Cerebellar cortex (tissue), 1 donor: ENCODE results near the gene MAEA.
"Not testable (repeated sequence)": the region's sequence is repeated elsewhere in the genome, so short reads cannot be mapped to it uniquely, and the experiment has no call there.

Source experiments
- DNase-seq: peaks from one replicate; pipeline ENCODE4 v3.0.0-alpha.2; 2015; ENCODE audit warnings: low spot score

MAEA gene

DNA sequence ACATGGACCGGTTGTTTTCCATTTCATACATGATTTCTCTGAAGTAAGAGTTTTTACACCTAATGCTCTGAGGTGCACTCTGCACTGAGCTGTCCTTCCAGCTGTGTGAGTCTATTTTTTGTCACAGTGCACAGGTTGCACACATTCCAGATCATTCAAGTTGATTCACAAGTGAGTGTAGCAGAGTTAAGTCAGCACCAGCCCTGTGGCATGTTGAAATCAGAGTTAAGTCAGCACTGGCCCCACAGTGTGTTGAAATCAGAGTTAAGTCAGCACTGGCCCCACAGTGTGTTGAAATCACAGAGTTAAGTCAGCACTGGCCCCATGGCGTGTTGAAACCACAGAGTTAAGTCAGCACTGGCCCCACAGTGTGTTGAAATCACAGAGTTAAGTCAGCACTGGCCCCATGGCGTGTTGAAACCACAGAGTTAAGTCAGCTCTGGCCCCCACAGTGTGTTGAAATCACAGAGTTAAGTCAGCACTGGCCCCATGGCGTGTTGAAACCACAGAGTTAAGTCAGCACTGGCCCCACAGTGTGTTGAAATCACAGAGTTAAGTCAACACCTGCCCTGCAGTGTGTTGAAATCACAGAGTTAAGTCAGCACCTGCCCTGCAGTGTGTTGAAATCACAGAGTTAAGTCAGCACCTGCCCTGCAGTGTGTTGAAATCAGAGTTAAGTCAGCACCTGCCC is 45.6 kb downstream of the MAEA start:
- DNase-seq: not testable (repeated sequence)

DNA sequence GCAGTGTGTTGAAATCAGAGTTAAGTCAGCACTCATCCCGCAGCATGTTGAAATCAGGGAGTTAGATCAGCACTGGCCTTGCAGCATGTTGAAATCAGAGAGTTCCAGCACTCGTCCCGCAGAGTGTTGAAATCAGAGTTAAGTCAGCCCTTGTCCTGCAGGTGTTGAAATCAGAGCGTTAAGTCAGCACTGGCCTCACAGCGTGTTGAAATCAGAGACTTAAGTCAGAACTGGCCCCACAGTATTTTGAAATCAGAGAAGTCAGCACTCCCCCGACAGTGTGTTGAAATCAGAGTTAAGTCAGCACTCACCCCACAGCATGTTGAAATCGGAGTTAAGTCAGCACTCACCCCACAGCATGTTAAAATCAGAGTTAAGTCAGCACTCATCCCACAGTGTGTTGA is 46.4 kb downstream of the MAEA start:
- no peak for DNase-seq

DNA sequence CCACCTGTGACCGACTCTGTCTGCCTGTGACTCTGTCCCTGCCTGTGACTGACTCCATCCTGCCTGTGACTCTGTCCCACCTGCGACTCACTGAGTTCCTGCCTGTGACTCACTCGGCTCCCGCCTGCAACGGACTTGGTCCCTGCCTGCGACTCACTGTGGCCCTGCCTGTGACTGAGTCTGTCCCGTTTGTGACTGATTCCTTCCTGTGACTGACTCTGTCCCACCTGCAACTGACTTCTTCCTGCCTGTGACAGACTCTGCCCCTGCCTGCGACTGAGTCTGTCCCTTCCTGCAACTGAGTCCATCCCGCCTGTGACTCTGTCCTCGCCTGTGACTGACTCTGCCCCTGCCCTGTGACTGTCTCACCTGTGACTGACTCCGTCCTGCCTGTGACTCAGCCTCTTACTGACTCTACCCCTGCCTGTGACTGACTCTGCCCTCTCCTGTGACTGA is 47.7 kb downstream of the MAEA start:
- no peak for DNase-seq

DNA sequence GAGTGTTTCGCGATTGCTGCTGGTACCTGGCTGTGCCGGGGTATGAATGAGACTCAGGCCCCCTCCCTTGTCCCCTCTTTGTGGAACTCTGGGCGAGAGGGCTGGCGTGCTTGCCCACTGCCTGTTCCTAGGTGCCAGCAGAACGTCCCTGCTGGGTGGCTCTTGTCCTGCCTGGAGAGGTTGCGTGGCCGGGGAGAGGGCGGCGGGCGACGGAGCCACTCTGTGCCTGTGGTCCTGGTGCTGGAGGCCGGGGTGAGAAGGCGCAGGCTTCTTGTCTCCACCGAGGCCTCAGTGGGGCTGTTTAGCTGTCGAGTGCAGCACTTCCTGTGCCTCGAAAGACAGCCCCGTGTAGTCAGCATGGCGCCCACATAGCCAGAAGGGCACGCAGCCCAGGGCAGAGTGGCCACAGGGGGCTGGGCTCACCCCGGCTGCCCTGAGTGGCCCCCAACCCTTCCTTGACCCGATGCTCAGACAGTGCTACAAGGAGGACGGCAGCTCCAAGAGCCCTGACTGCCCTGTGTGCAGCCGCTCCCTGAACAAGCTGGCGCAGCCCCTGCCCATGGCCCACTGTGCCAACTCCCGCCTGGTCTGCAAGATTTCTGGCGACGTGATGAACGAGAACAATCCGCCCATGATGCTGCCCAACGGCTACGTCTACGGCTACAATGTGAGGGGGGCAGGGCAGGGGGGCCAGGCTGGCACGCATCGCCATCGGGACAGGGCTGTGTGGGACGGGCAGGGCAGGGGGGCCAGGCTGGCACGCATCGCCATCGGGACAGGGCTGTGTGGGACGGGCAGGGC is 48.5 kb downstream of the MAEA start:
- DNase-seq: no peak

DNA sequence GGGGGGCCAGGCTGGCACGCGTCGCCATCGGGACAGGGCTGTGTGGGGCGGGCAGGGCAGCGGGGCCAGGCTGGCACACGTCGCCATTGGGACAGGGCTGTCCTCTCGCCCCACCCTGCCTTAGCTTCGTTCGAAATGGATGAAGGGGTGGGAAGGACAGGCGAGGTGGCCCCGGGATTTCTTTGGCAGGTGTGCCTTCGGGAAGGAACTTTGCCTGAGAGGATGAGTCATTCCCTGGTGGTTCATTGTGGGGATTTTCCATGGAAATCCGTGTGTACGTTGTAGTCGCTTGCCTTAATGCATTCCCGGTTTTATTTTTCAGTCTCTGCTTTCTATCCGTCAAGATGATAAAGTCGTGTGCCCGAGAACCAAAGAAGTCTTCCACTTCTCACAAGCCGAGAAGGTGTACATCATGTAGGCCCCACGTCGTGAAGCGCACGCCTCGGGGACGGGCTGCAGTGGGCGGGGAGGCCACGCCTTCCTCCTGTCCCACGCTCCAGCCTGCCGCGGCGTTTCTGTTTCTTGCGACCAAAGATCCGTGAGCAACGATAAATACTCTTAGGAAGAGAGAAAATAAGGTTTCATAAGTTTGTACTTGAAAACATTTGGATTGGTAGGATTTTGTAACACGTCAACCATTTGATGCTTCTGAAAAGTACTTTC is 49.2 kb downstream of the MAEA start:
- DNase-seq: no peak

GRCh38 chr4:1339489-1339888 is 49.8 kb downstream of the MAEA start:
- no peak for DNase-seq

- no peak for DNase-seq
Measured at GRCh38 chr4:1340181-1340747, 50.6 kb downstream of the MAEA start.

- no peak for DNase-seq
Measured at GRCh38 chr4:1340861-1341260, 51.2 kb downstream of the MAEA start.

DNA sequence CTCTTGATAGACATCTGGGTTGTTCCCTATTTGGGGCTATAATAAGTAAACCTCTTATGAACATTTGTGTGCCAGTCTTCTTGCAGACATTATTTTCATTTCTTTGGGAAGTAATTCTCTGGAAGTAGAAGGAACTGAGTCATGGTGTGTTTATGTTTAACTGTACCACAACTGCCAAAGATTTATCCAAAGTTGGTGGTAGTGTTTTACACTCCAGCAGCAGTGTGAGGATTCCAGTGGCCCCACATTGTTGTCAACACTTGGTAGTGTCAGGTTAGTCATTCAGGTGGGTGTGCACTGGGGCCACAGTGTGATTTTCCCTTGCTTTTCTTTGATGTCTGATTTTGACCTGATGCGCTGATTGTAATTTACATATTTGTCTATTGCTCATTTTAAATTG is 52.3 kb downstream of the MAEA start:
- no peak for DNase-seq

GRCh38 chr4:1344696-1345095 is 55.0 kb downstream of the MAEA start:
- no peak for DNase-seq

DNA sequence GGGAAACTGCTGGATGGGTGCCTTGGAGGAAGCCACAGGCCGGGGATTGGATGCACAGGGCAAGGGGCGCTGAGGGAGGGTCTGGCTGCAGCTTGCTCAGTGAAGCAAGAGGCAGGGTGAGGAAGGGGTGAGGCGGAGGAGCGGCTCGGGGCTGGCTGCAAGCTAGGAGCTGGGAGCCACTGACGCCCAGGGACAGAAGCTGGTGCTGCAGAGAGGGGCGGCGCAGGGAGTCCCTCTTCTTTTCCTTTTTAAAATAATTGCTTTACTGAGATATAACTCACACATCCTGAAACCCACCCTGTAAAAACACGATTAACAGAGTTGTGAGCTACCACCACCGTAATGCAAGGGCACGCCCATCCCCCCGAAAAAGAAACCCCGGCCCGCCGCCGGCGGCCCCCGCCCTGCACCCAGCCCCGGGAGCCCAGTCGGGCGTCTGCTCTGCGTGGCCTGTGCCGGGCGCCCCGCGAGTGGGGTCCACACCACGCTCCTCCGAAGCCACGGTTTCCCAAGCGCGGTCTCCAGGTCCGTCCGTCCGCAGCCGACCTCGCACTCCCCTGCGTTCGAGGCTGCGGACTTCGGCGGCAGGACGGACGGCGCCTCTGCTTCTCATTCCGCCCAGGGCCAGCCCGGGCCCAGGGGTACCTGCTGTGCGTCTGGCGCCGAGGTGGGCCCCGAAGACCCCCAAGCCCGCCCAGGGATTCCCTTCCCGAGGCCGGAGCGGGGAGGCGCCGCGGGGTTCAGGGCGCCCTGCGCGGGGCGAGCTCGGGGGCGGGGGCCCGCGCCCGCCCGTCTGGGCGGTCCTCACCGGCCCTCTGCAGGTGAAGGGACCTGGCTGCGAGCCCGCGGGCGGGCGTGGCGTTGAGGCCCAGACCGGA is 56.5 kb downstream of the MAEA start:
- DNase-seq: peak; percentile 53

DNA sequence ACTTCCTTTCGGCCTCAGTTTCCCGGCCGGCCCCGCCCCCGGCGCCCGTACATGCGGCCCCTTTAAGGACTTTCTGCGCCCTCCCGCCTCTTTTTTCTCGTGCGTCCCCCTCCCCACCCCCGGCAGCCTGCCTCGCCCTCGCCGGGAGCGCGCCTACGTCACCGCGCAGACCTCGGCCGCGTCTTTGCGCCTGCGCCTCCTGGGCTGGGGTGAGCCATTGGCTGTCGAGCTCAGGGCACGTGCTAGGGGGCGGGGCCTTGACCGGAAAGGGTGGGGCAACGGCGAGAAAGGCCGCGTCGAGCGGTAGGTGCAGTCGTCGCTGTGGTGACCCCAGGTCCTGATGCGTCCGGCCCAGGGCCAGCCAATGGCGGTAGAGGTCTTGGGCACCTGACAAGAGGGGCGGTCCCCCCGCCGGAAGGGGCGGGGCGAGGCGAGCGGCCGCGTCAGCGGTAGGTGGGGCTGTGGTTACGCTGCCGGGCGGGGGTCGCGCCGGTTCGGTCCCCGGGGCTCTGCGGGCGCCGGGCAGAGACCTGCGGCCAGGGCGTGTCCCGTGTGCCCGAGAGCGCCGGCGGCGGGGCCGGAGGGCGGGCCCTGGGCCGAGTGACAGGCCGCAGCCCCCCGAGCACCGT is 57.2 kb downstream of the MAEA start, which contains the start of gene UVSSA:
Gene UVSSA (plus strand): TSS at position 428 of the 629 bp plus-strand sequence. CDS start 884 bp downstream, outside the sequence.
- peak; percentile 99 for DNase-seq

DNA sequence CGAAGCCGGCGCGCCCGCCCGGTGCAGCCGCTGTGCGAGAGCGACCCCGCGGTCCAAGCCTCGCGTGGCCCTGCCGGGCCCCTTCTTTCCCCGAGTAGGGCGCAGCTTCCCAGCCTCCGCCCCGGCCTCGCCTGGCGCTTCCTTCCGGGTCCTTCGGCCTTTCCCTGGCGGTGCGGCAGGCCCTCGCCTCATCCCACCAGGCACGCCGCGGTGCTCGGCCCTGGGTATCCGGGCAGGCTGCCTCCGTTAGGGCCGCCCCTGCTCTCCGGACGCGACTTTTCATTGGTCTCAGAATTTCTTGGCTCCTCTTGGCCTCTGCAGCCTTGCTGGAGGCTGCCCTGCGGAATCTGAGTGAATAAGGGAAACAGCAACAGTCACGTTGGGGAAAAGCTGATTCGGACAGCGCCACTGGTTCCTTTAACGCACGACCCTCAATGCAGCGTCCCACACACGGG is 57.7 kb downstream of the MAEA start:
- DNase-seq: peak; percentile 78

DNA sequence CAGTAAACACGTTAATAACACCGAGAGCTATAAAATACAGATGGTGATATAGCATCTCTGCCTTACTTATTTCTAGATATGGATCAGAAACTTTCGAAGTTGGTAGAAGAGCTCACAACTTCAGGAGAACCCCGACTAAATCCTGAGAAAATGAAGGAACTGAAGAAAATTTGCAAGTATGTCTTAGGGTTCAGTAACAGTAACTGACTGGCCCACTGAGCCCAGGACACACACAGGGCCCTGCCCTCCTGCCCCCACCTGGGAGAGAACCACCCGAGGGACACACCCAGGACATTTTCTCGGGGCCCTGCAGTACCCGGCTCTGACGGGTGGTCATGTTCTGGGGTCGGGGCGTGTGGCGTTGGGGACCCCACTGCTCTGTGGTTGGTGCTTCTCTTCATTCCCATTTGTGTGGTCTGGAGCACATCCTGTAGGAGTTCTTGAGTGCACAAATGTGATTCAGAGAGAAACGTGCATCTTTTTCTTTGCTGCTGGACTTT is 58.4 kb downstream of the MAEA start:
- no peak for DNase-seq

DNA sequence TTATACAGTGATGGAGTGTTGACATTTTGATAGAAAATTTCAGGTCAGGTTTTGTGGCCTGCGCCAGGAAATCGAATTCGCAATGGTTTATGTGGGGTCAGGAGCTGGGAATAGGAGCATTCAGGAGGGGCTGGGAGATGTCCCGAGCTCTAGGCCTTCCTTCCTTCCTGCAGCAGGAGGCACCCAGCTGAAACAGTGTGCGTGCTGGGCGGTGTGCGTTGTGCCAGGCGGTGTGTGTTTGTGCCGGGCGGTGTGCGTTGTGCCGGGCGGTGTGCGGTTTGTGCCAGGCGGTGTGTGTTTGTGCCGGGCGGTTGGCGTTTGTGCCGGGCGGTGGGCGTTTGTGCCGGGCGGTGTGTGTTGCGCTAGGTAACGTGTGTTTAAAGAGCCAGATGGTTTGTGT is 59.1 kb downstream of the MAEA start:
- DNase-seq: no peak

DNA sequence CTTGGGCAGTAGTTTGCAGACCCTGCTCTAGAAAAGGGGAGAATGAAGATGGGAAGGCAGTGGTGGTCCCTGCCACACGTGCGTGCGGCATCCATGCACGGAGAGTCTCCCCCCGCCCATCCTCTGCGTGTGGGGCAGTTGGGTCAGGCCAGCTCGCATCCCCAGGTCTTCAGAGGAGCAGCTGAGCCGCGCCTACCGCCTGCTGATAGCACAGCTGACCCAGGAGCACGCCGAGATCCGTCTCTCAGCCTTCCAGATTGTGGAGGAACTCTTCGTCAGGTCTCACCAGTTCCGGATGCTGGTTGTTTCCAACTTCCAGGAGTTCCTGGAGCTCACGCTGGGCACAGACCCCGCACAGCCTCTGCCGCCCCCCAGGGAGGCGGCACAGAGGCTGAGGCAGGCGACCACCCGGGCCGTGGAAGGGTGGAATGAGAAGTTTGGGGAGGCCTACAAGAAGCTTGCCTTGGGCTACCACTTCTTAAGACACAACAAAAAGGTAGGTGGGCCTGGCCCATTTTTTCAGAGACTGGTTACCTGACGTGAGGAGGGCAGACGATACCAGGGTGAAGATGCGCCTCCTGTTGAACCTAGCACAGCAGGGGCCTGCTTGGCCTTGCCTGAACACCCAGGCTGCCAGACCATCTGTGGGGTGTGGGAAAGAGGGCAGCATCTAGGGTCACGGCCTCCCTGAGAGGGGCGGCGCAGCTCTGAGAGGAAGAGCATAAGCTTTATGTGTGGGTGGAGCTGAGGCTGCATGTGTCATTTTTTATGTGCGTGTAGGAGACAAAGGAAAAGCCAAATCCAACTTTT is 59.9 kb downstream of the MAEA start:
- no peak for DNase-seq

DNA sequence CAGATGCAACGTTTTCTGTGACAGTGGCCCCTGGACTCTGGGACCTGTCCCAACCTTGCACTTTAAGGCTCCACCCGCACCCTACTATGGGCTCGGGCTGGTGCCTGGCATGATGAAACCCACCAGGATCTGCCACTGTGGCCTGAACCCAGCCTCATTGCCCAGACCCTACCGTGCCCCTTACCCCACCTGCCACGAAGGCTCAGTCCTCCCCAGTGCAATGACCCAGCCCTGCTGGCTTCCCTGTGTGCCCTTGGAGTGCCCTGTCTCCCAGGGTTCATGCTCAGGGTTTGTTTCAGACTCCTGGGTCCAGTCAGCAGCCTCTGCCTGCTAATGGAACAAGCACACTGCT is 60.5 kb downstream of the MAEA start:
- no peak for DNase-seq

DNA sequence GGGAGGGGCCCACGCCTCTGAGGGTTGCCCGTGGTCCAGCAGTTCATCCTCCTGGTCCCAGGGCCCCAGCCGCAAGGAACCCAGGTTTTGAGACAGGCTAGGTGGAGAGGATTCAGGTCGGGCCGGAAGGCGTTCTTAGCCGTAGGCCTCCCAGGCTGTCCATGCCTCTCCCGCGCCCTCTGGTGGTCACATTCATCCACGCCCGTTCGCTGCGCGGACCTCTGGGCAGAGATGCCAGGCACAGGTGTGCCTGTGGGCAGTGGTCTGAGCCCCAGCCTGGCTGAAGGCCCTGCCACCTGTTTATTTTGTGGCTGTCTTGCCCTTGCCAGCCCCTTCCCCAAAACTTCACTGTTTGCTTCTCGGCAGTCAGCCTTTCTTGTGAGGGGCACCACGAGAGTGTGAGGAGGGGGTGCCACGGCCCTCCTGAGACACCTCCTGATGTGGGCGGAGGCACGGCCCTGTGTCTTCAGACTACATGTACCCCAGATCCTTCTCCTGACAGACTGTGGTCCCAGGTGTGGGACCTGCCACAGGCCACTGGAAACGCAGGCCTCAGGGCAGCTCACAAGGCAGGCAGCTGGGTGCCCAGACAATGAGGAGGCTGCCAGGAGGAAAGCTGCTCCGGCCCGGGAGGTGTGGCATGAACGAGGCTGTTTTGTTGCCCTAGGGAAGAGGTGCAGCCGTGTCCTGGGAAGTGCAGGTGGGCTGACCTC is 62.3 kb downstream of the MAEA start:
- DNase-seq: peak; percentile 85

- no peak for DNase-seq
Measured at GRCh38 chr4:1352567-1352900, 62.8 kb downstream of the MAEA start.
